ENCODE measurements around the gene SFXN3. TPM values are rescaled to one million over a fixed set of nuclear protein-coding genes. Genes with fewer than 3 reads are reported as not detected.
"Not testable (repeated sequence)": the region's sequence is repeated elsewhere in the genome, so short reads cannot be mapped to it uniquely, and the experiment has no call there.

Gene SFXN3
- polyA plus RNA-seq, 1 donor = 27.7 TPM

DNA sequence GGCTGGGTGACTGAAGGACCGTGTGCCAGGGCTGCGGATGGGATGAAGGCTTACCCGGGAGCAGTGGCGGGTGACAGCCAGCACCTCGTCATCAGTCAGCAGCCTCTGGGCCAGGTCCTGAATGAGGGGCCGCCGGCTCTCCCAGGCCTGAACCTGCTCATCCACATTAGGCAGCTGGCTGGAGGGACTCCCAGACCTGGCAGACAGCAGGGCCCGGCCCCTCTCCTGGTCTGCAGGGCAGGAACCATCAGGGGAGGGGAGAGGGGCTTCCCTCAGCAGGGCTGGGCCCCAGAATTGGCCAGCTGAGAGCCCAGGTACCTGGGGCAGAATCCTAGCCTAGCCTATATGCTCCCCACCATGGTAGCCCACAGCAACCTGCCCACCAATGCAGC is 15.5 kb upstream of the SFXN3 start:
- no peak for DNase-seq

DNA sequence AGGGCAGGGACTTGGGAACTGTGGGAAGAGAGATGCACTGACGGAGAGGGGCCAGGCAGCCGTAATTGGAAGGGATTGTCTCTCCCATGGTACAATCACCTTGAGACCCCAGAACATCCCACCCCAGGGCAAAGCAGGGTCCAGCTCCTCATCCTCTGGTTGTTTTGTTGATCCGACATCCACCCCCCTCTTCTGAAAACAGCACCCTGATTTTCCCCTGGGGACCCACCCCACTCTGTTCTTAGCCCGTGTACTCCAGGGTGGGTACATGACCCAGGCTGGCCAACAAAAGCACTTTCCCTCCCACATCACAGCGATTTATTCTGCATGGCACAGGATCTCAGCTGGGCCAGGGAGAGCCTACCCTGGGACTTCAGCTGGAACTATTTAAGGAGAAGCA is 14.2 kb upstream of the SFXN3 start:
- no peak for DNase-seq

DNA sequence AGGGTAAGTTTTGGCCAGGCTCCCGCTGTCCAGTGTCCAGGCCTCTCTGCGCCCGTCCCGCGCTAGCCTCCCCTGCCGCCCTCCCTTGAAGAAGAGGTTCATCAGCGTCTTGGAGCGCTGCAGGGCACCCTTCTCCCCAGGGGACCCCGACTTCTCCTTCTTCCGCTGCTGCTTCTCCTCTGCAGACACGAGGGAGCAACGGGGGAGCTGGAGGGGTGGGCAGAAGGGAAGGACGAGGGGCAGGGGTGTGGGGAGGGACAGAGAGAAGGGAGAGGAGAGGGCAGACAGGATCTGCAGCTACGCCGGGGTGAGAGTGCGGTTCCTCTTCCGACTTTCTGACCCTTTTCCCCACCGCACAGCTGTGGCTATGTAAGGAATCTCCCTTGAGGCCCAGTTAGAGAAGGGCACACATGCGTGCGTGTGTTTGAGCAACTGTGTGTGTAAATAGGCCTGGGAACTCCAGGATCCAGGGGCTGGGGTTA is 12.9 kb upstream of the SFXN3 start:
- no peak for DNase-seq

DNA sequence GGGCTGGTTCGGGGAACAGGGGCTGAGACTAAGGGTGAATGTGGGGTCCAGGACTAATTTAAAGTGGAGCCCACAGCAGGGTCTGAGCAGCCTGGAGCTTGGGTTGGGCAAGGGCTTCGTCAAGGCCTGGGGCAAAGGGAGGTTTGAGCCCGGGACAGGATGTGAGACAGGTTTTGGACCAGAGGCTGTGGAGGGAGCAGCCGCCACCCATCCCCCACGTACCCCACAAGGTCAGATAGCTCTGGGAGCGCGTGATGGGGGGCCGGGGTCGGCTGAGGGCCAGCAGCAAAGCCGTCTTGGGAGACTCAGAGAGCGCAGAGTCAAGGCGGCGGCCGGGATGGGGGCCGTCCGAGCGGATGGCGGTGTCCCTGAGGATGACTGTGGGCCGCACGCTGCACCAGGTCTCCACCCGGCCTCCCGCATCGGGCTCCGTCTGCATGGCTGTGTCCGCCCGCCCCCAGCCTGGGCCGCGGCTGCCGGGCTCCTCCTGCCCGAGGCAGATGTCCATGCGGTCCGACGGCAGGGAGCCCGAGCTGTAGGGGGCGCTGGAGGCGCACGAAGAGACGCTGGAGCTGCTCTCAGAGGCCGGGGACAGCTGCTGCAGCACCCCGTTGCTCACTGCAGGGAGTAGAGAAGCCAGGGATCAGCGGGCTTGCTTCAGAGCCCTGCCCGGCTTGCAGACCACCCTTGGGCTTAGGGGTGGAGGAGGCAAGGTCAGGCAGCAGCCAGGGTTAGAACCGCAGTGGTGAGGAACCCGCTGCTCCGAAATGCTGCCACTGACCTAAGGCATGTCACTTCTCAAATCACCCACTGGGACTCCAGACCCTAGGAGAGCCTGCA is 12.2 kb upstream of the SFXN3 start:
- DNase-seq = no peak

DNA sequence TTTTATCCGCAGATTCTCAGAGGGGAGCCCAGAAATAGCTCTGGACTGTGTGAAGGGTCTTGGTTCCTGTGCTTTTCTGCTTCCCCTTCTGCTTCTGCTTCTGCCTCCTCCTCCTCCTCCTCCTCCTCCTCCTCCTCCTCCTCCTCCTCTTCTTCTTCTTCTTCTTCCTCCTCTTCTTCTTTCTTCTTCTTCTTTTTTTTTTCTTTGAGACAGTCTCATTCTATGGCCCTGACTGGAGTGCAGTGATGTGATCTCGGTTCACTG is 11.7 kb upstream of the SFXN3 start:
- no peak for DNase-seq

DNA sequence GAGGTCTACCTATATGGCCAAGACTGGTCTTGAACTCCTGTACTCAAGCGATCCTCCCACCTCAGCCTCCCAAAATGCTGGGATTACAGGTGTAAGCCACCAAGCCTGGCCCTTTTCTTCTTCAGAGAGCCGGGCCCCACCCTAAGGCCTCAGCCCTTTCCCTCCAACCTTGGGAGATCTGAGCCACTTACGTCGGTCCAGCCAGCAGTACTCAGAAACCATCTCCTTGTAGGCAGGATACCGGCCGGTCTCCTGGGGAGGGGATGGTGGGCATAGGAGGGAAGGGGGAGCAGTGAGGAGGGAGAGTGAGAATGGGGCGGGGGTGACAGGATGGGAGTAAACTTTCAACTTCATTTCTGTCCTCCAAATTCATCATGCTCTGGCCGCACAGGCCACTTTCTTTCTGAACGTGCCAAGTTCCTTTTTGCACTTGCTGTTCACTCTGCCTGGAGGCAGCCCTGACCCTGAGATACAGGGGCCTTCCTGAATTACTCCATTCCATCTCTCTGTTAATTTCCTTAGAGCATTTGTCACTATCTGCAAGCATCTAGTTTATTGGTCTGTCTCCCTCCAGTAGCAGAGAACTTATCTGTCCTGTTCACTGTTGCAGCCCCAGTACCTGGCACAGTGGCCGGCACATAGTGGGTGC is 10.5 kb upstream of the SFXN3 start:
- DNase-seq = no peak

DNA sequence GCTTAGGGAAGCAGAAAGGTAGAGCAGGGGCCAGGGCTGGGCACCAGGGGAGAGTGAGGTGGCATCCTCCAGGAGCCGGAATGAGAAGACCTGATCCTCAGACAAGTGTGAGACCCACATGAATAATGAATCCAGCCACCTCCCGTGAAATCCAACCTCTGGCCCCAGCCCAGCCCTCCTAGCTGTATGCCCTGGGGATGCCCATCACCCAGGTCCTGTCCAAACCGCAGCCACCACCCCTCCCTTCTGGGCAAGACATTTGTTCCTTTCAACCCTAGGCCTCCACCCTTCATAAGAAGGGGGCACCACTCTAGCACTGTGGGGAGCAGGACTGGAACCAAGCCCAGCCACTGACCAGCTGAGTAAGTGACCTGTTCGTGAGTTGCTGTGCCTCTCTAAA is 9.8 kb upstream of the SFXN3 start:
- no peak for DNase-seq

DNA sequence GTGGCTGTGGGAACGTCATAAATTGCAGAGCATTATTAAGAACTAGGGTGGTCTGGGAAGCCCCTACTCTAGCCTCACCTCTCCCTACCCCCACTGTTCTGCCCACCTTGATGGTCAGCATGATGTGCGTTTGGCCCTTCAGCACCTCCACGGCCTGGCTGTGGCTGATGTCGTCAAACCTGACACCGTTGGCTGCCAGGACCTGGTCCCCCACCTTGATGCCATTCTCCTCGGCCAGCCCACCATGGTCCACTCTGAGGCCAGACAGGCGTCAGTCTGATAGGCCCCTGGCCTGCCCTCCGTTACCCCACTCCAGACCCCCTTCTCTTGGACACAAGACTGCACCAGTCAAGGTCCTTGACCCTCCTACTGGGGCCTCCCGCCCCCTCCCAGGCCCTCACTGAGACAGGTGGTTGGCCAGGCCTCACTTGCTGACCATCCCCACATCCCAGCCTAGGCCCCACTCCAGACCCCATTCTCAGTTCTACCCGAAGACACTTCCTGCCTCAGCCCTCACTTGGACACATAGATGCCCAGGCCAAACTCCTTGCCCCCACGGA is 9.3 kb upstream of the SFXN3 start:
- no peak for DNase-seq

DNA sequence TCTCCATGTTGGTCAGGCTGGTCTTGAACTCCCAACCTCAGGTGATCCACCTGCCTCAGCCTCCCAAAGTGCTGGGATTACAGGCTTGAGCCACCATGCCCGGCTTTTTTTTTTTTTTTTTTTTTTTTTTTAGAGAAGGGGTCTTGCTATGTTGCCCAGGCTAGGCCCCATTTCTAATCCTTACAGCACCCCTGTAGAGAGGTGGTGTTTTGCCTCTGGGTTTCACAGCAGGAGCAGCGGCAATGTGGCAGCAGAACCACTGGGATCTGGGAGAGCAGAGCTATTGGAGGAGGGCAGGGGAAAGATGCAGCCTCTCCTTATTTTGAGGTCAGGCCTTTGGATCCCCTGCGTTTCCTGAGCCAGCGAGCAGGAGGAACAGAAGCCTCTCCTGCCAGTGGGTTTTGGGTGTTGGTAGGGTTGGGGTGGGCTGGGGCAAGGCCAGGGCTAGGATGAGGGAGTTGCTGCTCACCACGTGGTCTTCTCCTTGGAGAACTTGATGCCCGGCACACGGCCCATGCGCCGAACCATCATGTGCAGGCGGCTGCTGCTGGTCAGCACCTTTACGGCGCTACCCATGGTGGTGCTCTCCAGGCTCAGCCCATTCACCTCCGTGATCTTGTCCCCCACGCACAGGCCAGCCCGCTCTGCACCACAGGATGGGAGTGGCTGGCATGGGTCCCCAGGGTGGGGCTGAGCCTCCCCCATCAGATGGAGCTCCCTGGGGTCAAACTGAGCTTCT is 7.9 kb upstream of the SFXN3 start:
- no peak for DNase-seq

DNA sequence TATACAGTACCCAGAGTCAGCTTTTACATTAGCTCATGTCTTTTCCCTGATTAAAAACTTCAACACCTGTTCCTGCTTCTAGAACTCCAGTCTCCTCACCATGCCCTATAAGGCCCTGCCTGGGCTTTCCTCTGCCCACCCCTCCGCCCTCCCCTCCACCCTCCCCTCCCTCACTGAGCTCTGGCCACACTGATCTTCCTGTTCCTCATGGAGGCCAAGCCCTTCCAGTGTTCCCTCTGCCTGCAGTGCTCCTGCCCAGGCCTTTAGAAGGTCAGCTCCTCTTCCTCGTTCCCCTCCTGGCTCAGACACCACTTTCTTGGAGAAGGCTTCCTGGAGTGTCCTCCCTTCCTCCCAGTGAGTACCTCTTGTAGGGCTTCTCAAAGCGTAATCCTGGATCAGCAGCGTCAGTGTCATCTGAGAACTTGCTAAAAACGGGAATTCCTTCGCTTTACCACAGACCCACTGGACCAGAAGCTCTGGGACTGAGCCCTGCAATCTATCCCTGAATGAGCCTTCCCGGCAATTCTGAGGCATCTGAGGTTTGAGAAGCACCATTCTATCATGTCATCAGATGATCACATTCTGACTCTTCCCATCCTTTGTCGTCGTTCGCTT is 3.8 kb upstream of the SFXN3 start:
- DNase-seq = no peak

DNA sequence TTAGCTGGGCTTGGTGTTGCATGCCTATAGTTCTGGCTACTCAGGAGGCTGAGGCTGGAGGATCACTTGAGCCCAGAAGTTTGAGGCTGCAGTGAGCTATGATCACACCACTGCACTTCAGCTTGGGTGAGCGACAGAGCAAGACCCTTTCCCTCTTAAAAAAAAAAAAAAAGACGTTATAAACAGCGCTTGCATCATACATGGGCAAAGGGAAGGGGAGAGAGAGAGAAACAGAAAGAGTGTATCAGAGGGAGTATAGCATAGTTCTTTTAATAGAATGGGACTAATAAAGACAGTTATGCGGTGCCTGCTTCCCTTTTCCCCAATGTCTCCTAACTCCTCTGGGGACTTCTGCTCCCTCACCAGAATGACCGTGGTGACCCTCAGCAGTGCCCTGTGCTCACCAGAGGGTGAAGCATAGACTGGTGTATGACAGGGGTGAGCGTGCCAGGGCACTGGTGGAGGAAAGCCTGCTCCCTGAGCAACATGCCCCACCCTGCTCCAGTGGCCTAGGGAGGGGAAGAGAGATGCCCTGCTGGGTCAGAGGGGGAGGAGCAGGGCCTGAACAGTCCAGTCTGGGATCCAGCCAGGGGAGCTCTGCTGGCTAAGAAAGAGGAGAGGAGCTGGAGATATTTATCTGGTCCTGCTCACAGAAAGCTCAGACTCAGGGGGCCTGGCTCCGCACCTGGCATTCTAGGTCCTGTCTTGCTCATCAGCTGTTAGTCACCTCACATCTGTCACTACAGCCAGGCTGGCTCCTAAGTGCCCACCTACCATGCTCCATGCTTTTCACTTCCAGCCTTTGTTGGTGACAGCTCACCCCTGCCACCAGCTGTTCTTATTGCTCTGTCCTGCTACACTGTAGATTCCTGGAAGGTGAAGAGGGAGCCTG is 2.3 kb upstream of the SFXN3 start:
- DNase-seq = no peak

DNA sequence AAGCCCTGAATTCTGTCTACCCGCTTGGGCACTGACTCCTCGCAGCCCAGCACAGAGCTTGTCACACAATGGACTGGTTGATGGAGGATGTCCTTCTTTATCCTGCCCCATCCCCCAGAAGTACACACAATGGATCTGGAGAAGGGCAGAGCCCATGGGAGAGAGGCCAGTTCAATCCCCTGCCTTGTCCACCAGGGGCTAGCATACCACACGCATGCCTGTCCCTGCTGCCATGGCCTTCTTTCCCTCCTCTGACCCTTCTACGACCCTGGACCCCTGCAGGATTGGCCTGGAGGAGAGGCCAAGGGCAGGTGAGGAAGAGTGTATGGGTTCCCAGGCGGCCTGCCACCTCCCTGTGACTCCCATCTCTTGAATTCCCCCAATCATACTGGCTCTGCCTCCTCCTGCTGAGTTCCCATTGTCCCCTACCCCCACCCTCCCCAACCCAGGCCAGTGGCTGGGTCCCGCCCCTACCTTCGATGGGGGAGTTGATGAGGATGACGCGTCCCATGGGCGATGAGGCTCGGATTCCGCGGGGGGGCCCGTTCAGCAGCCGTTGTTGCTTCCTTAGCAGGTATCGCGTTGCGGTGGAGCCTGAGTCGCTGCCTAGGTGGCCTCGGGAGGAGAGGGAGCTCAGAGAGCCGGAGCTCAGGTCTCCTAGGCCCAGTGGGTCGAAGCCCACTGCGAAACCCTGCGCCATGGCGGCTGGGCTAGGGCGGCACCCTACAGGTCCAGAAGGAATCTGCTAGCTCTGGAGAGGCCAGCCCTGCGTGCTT is 1.3 kb upstream of the SFXN3 start:
- no peak for DNase-seq

DNA sequence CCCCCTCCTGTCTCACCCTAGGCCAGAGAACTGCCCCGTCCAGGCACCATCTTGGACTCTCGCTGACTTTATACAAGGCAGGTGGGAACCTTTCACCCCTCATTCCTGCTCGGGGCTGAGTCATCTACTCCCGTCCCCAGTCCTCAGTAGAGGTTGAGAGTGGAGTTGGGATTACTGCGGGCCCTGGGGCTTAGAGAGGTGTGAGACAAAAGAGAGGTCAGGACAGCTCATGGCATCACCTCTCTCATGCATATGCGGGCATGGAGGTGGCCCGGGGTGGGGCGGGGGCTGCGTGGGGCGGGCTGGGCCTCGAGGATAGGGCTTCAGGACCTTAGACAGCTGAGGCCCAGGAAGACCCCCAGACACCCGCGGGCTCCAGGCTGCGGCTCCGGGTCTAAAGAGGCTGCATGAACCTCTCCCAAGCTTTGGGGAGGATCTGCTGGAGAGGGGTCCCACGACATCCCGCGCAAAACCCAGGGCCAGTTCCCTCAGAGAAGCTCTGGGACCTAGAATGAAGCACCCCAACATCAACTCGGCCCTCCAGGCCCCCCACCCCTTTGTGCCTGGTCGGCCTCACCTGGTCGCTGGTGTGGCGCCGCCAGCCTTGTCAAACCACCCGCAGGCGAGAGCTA is 422 bp upstream of the SFXN3 start:
- DNase-seq = no peak

DNA sequence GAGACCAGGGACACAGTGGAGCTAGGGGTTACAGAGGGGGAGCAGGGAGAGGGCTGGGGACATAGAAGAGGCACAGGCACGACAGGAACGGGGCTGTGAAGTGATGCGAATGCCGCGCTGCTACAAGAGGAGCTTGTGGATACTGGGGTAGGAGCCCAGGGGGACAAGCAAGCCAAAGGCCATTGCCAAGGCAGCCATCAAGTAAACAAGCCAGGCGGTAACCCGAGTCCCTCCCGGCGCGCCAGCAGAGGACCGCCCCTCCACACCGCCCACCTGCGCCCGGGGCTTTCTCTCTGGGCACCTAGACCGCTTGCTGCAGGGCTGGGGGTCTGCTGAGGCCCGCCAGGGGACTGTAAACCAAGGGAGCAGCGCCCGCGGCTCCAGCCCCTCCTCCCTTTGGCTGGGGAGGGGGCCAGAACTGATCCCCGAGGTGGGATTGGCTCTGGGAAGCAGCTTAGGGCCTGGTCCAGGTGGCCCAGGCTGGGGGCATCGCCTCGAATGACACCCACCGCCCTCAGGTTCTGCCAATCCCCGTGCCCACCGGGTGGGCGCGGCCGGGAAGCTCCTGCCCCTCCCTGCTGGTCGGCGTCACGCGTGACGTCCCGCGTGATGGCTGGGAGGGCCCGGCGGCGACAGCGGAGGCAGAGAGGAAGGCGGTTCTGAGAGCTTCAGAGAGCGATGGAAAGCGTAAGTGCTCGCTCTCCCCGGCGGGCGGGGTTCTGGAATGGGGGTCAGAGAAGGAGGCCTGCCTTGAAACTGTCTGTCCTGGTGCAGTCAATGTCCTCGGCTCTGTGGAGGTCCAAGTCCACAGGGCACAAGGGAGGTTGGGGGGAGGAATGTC is 982 bp downstream of the SFXN3 start:
- no peak for DNase-seq

DNA sequence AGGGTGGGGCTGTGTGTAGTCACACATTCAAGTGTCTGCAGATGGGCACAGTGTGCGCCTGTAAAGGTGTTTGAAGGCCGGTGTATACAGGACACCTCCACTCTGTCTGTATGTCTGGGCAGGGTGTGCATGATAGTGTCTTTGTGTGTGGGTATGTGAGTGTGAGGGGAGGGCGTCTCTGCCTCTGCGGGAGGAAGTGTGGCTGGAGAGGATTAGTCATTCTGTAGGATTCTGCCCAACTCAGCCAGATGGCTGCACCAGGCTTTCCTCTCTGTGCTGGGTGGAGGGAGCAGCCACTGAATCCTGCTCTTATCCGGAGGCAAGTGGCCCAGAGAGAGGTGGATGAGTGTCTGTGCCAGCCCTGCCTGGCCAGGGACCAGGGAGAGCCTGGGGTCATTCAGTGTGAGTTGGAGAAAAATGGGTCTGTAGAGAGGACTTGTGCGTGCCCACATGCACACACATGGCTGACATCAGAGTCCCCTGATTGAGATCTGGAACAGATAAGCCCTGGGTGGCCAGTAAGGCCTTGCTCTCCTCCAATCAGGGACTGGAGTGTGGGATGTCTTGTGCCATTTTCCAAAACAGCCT is 1.7 kb downstream of the SFXN3 start:
- DNase-seq = no peak

DNA sequence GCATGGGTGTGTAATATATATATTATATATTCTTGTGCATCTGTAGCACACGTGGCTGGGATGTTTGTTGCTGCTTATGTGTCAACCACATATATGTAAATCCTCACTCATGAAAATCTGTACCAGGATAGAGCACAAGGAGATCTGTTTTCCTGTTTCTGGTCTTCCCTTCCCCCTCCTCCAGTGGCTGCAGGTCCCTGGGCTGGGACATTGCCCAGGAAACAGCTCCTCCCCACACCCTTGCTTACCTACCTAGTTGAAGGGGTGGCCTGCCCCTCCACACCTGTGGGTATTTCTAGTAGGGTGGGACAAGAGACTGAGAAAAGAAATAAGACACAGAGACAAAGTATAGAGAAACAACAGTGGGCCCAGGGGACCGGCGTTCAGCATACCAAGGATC is 2.2 kb downstream of the SFXN3 start:
- no peak for DNase-seq

DNA sequence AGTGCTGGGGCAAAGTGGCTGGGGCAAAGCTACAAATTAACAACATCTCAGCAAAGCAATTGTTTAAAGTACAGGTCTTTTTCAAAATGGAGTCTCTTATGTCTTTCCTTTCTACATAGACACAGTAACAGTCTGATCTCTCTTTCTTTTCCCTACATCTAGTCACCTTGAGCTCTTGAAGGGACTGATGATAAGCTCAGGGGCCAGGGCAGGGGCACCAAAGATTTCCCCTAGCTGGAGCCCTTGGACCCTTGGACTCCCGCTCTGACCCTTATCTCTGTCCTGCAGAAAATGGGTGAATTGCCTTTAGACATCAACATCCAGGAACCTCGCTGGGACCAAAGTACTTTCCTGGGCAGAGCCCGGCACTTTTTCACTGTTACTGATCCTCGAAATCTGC is 3.4 kb downstream of the SFXN3 start:
- DNase-seq = not testable (repeated sequence)

DNA sequence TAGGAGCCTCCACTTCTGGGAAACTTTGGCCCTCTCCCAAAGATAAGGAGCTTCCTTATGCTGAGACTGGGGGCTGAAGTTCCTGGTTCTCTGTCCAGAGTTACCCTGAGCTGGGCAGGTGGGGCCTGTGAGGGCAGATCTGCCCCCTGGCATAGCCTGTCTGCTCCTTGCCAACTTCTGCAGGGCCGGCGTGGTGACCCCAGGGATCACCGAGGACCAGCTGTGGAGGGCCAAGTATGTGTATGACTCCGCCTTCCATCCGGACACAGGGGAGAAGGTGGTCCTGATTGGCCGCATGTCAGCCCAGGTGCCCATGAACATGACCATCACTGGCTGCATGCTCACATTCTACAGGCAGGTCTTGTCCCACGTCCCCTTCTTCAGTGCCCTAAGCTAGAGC is 4.3 kb downstream of the SFXN3 start:
- no peak for DNase-seq
